Measurements from ENCODE around the gene GARIN1A. TPM values are rescaled to one million over a fixed set of nuclear protein-coding genes. Genes with fewer than 3 reads are reported as not detected.

The GARIN1A gene
- total and polyA plus RNA-seq, 12 donors, result 0.28 to 6.4 (median 2.3) TPM

DNA sequence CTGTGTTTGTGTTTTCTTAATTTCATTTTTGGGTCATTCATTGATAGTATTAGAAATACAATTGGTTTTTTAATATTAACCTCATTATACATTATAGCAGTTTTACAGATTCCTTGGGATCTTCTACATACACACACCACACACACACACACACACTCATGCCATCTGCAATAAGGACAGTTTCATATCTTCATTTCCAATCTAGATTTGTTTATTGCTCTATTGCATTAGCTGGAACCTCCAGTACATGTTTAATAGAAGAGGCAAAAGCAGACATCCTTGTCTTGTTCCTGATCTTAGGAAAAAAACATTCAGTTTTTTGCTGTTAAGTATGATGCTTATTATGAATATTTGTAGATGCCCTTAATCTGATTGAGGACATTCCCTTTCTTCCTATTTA lies 49.3 kb downstream of the GARIN1A start:
- DNase-seq, result no peak
- H3K4me1 ChIP-seq (replicated peaks in 1 of 2), result no peaks in the 10 kb centered on the region
- no peak overlapping the region for H3K4me3 ChIP-seq
- H3K9me3 ChIP-seq (replicated peaks in 1 of 3), result no peaks in the 10 kb centered on the region
- no peak overlapping the region for H3K27ac ChIP-seq
- no peak for TF ChIP-seq POLR2A (IDR thresholded peaks at IDR 0.05)
- TF ChIP-seq, protein P1, sequence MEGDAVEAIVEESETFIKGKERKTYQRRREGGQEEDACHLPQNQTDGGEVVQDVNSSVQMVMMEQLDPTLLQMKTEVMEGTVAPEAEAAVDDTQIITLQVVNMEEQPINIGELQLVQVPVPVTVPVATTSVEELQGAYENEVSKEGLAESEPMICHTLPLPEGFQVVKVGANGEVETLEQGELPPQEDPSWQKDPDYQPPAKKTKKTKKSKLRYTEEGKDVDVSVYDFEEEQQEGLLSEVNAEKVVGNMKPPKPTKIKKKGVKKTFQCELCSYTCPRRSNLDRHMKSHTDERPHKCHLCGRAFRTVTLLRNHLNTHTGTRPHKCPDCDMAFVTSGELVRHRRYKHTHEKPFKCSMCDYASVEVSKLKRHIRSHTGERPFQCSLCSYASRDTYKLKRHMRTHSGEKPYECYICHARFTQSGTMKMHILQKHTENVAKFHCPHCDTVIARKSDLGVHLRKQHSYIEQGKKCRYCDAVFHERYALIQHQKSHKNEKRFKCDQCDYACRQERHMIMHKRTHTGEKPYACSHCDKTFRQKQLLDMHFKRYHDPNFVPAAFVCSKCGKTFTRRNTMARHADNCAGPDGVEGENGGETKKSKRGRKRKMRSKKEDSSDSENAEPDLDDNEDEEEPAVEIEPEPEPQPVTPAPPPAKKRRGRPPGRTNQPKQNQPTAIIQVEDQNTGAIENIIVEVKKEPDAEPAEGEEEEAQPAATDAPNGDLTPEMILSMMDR (IDR thresholded peaks at IDR 0.05), result no peak
- no peaks in the 10 kb centered on the region for H3K36me3 ChIP-seq (replicated peaks in 1 of 2)
- intact Hi-C loops (cut with DNase I), result no loop called here
- no peaks in the 10 kb centered on the region for H3K27me3 ChIP-seq

Small RNAs within 50 kb of the gene (small RNA-seq; reads per million reads assigned to genes)
- gene RNA5SP242, result 25.8 to 50.3 reads per million in 2 donors
- 0.50 to 0.59 reads per million in 2 donors for gene RNA5SP243
- 0 reads per million in 2 donors for gene RNU6-177P

Other genes with a start within 250 kb of the GARIN1A start
- gene HILPDA, start 216.4 kb upstream of the GARIN1A start, total RNA-seq, result 10 to 100 TPM in 1 of 9 donors, 1 to 10 TPM in 8; 3.0 to 15.5 (median 6.9) TPM
- gene HILPDA, start 216.4 kb upstream of the GARIN1A start, polyA plus RNA-seq, result 10 to 100 TPM in 1 of 3 donors, 1 to 10 TPM in 2; 4.1 to 16.0 (median 8.0) TPM
- gene METTL2B, start 195.5 kb upstream of the GARIN1A start, total RNA-seq, result 10 to 100 TPM; 15.3 to 35.9 (median 30.3) TPM
- gene METTL2B, start 195.5 kb upstream of the GARIN1A start, polyA plus RNA-seq, result 10 to 100 TPM in 1 of 3 donors, 1 to 10 TPM in 2; 7.1 to 26.8 (median 9.8) TPM
- 100 to 1,000 TPM in 3 of 9 donors, 10 to 100 TPM in 6; 56.7 to 153 (median 87.6) TPM for gene CALU, start 67.1 kb downstream of the GARIN1A start, total RNA-seq
- 100 to 1,000 TPM in 1 of 3 donors, 10 to 100 TPM in 2; 16.0 to 199 (median 27.1) TPM for gene CALU, start 67.1 kb downstream of the GARIN1A start, polyA plus RNA-seq
- not detected for gene OPN1SW, start 103.5 kb downstream of the GARIN1A start, total RNA-seq
- not detected for gene OPN1SW, start 103.5 kb downstream of the GARIN1A start, polyA plus RNA-seq
- gene CCDC136, start 119.7 kb downstream of the GARIN1A start, total RNA-seq, result 1 to 10 TPM in 8 of 9 donors, under 1 TPM in 1; 0.35 to 6.2 (median 3.9) TPM
- gene CCDC136, start 119.7 kb downstream of the GARIN1A start, polyA plus RNA-seq, result 10 to 100 TPM in 1 of 3 donors, 1 to 10 TPM in 2; 4.0 to 10.9 (median 5.3) TPM
- 1 to 10 TPM in 8 of 9 donors, under 1 TPM in 1; 0.90 to 7.3 (median 2.7) TPM for gene FLNC, start 158.1 kb downstream of the GARIN1A start, total RNA-seq
- 1 to 10 TPM in 2 of 3 donors, under 1 TPM in 1; 0.66 to 2.3 (median 1.8) TPM for gene FLNC, start 158.1 kb downstream of the GARIN1A start, polyA plus RNA-seq
- 100 to 1,000 TPM in 8 of 9 donors, 10 to 100 TPM in 1; 94.6 to 215 (median 157) TPM for gene ATP6V1F, start 190.6 kb downstream of the GARIN1A start, total RNA-seq
- 100 to 1,000 TPM; 200 to 334 (median 226) TPM for gene ATP6V1F, start 190.6 kb downstream of the GARIN1A start, polyA plus RNA-seq
- under 1 TPM in 7 of 9 donors, not detected in 2; 0.11 to 0.55 (median 0.29) TPM for gene KCP, start 238.4 kb downstream of the GARIN1A start, total RNA-seq
- gene KCP, start 238.4 kb downstream of the GARIN1A start, polyA plus RNA-seq, result 1 to 10 TPM in 1 of 3 donors, under 1 TPM in 1, not detected in 1; 0.37 to 8.0 TPM

Data from adrenal gland (tissue), 12 donors.